Fibroblast of skin of right quadriceps (primary cell): ENCODE measurements around the gene HECA.
"Not testable (repeated sequence)": the region's sequence is repeated elsewhere in the genome, so short reads cannot be mapped to it uniquely, and the experiment has no call there.

Experiments
- DNase-seq: peaks from one replicate; pipeline ENCODE4 v3.0.0-alpha.2; 2013

Gene HECA

GRCh38 chr6:139228387-139228786, 93.5 kb downstream of the HECA start:
- not testable (repeated sequence) for DNase-seq
